Frontal cortex (tissue), 4 donors: ENCODE data around the gene IGF1R. TPM values are rescaled to one million over a fixed set of nuclear protein-coding genes. Genes with fewer than 3 reads are reported as not detected.

Experiments used
- DNase-seq, 2 donors: peaks; one replicate each; pipeline ENCODE4 v3.0.0; 2012; ENCODE audit warnings: low spot score in 2 of 2
- FAIRE-seq: peaks from 2 replicates; lab custom pipeline; 2012; peaks lifted over from hg19 to GRCh38; lab: Jason Lieb, UNC
- total RNA-seq: library from RNA; depleted of rRNA; stranded (reverse); fragments of >200 nt; gene quantifications from one replicate; pipeline ENCODE4 v1.2.3, GENCODE V29; 2014
- donor health status: control.
- donor health status: control.
- donor health status: control.

IGF1R gene
- total RNA-seq, 1 donor from 2014 or later: 28.1 TPM

- DNase-seq (no peak), FAIRE-seq (no peak)
These were observed 239.6 kb downstream of the IGF1R start for GRCh38 chr15:98887976-98888375.

- no peak for DNase-seq
- no peak for FAIRE-seq
These were observed 240.6 kb downstream of the IGF1R start for GRCh38 chr15:98888820-98889479.

GRCh38 chr15:98889930-98890695 is 241.8 kb downstream of the IGF1R start:
- DNase-seq (no peak), FAIRE-seq (no peak)

- FAIRE-seq: no peak
- DNase-seq: no peak
These were observed 243.0 kb downstream of the IGF1R start for GRCh38 chr15:98891301-98891700.

- DNase-seq (no peak), FAIRE-seq (no peak)
These were observed 245.1 kb downstream of the IGF1R start for GRCh38 chr15:98893401-98893800.

- no peak for FAIRE-seq
- no peak for DNase-seq
These were observed 246.0 kb downstream of the IGF1R start for GRCh38 chr15:98894312-98894711.

GRCh38 chr15:98896002-98896721 is 247.8 kb downstream of the IGF1R start:
- FAIRE-seq (no peak), DNase-seq (no peak)

- no peak for DNase-seq
- no peak for FAIRE-seq
These were observed 248.7 kb downstream of the IGF1R start for GRCh38 chr15:98896802-98897732.

- no peak for DNase-seq
- FAIRE-seq: no peak
These were observed 249.8 kb downstream of the IGF1R start for GRCh38 chr15:98898122-98898521.

GRCh38 chr15:98899272-98900021 is 251.1 kb downstream of the IGF1R start:
- DNase-seq: no peak
- no peak for FAIRE-seq

GRCh38 chr15:98900356-98900755 is 252.0 kb downstream of the IGF1R start:
- no peak for FAIRE-seq
- no peak for DNase-seq

- DNase-seq (no peak), FAIRE-seq (no peak)
These were observed 253.2 kb downstream of the IGF1R start for GRCh38 chr15:98901434-98902072.

GRCh38 chr15:98902931-98903330 is 254.6 kb downstream of the IGF1R start:
- no peak for FAIRE-seq

GRCh38 chr15:98903377-98904018 is 255.2 kb downstream of the IGF1R start:
- FAIRE-seq (no peak), DNase-seq (no peak)

More at GRCh38 chr15:98902931-98903330, 254.6 kb downstream of the IGF1R start:
- DNase-seq: no peak

GRCh38 chr15:98904544-98904943 is 256.2 kb downstream of the IGF1R start:
- FAIRE-seq (no peak), DNase-seq (peak; percentile 52 to 67)

- FAIRE-seq (no peak), DNase-seq (no peak)
These were observed 257.8 kb downstream of the IGF1R start for GRCh38 chr15:98905963-98906711.

GRCh38 chr15:98906712-98907083 is 258.4 kb downstream of the IGF1R start:
- DNase-seq: no peak
- no peak for FAIRE-seq
